ENCODE results near the gene KANSL1. TPM values are rescaled to one million over a fixed set of nuclear protein-coding genes. Genes with fewer than 3 reads are reported as not detected.

The KANSL1 gene
- total RNA-seq, 1 experiment from 2014 or later, result 67.1 TPM

DNA sequence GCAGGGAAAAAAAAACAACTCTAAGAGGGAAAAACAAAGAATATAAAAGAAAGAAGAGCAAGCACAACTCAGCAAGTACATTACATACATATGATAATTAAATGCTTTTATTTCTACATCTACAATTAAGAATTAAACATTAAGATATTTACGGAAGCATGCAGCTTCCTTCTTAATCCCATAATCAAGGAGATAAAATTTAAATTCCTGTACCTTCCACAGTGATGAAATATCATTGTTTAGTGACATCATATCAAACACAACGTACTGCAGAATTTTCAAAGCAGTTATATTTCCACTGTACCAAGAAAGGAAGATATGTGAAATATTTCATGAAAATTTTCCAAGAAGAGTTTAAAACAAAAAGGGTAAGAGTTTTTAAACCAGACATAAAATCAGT, 26.0 kb downstream of the KANSL1 start:
- Mint-ChIP-seq H3K27ac (ENCODE audit: low read depth, unreplicated experiment) (no peak overlapping the region), H3K27me3 (ENCODE audit: insufficient read depth, unreplicated experiment) (no peaks in the 10 kb centered on the region), H3K4me1 (ENCODE audit: insufficient read depth, unreplicated experiment) (peaks cover 44% of the 10 kb centered on the region), H3K9me3 (ENCODE audit: unreplicated experiment) (peaks cover 9% of the 10 kb centered on the region), H3K36me3 (ENCODE audit: insufficient read depth, unreplicated experiment) (peaks cover 57% of the 10 kb centered on the region), H3K4me3 (ENCODE audit: unreplicated experiment) (no peak overlapping the region)
- TF ChIP-seq, protein P1, sequence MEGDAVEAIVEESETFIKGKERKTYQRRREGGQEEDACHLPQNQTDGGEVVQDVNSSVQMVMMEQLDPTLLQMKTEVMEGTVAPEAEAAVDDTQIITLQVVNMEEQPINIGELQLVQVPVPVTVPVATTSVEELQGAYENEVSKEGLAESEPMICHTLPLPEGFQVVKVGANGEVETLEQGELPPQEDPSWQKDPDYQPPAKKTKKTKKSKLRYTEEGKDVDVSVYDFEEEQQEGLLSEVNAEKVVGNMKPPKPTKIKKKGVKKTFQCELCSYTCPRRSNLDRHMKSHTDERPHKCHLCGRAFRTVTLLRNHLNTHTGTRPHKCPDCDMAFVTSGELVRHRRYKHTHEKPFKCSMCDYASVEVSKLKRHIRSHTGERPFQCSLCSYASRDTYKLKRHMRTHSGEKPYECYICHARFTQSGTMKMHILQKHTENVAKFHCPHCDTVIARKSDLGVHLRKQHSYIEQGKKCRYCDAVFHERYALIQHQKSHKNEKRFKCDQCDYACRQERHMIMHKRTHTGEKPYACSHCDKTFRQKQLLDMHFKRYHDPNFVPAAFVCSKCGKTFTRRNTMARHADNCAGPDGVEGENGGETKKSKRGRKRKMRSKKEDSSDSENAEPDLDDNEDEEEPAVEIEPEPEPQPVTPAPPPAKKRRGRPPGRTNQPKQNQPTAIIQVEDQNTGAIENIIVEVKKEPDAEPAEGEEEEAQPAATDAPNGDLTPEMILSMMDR (IDR thresholded peaks at IDR 0.05; ENCODE audit: unreplicated experiment), result no peak
- ChIA-PET CTCF (no interaction called here), POLR2A (interaction anchor here (0.7 to 1.7 kb wide), 4 partner anchors 8 to 25 kb away, joined by 3 to 7 read pairs (median 4); partner anchors contain the start of gene KANSL1)
- no TSS peak for BruUV-seq (replicated peaks)
- intact Hi-C loops (cut with micrococcal nuclease), result no loop called here
- DNase-seq (ENCODE audit: unreplicated experiment), result no peak

DNA sequence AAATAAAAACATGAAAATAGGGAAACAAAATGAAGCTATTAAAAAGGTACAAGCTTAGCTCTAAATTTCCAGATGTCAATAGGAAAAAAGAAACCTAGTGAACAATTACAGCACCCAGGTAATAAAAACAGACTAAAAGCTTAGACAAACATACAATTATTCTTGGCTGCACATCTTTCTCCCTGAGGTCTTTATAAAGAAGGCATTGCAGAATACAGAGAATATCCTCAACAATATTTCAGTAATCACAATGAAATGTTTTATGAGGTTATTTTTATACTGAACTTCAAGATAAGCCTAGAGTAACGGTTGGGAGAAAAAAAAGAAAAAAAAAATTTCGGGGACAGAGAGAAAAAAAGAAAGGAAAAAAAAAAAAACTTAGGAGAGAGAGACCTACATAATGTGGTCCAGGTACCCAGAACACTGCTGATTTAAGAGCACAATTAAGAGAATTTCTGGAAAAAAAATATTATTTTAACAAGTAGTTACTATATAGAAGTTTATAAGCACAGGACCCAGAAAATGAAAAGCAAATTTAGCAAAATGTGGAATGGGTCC, 26.5 kb downstream of the KANSL1 start:
- ChIA-PET CTCF (interaction anchor here (0.6 kb wide), 1 partner anchor 30 kb away, joined by 3 read pairs; no protein-coding TSS in a partner anchor), POLR2A (interaction anchor here (0.6 to 1.7 kb wide), 7 partner anchors 10 to 228 kb away, joined by 3 to 7 read pairs (median 4); partner anchors contain the start of gene KANSL1)
- Mint-ChIP-seq H3K9me3 (ENCODE audit: unreplicated experiment) (peaks cover 11% of the 10 kb centered on the region), H3K4me1 (ENCODE audit: insufficient read depth, unreplicated experiment) (peaks cover 46% of the 10 kb centered on the region), H3K36me3 (ENCODE audit: insufficient read depth, unreplicated experiment) (peaks cover 55% of the 10 kb centered on the region), H3K4me3 (ENCODE audit: unreplicated experiment) (no peak overlapping the region), H3K27me3 (ENCODE audit: insufficient read depth, unreplicated experiment) (no peaks in the 10 kb centered on the region), H3K27ac (ENCODE audit: low read depth, unreplicated experiment) (no peak overlapping the region)
- TF ChIP-seq, protein P1 (IDR thresholded peaks at IDR 0.05; ENCODE audit: unreplicated experiment), result no peak
- no peak for DNase-seq (ENCODE audit: unreplicated experiment)
- no TSS peak for BruUV-seq (replicated peaks)
- intact Hi-C loops (cut with micrococcal nuclease), result no loop called here

DNA sequence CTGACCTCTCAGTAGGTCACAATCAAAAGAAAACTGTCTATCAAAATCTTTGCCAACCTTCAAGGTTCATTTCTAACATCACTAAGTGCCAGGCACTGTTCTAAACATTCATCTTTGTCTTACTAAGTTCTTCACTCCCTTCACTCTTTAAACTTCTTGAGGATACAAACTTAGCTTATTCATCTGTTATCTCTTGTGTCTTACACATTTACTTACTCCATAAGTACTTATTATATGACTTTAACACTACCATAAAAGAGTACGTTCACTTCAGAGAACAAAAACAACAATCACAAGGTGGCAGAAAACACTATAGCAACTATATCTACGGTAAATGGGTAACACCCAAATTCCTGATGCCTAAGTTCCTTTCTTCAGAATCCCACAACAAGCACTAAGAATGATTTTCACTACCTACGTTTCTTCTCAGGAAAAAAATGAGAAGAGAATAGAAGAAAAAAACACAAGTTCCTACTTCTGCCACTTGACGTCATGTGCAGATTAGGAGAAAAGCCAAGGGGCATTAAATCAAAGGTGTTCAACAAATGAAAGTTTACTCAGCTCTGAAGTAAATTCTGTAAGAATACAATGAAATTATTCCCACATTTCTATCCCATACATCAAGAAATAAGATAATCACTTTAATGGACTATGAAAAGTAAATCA, 29.2 kb downstream of the KANSL1 start:
- CTCF ChIA-PET, result interaction anchor here (0.6 to 0.9 kb wide), 2 partner anchors 21 to 95 kb away, joined by 3 read pairs; no protein-coding TSS in a partner anchor
- peak overlapping the region; percentile 4 for H3K27ac Mint-ChIP-seq (ENCODE audit: low read depth, unreplicated experiment)
- no peak for DNase-seq (ENCODE audit: unreplicated experiment)
- peaks cover 11% of the 10 kb centered on the region for H3K9me3 Mint-ChIP-seq (ENCODE audit: unreplicated experiment)
- H3K27me3 Mint-ChIP-seq (ENCODE audit: insufficient read depth, unreplicated experiment), result no peaks in the 10 kb centered on the region
- POLR2A ChIA-PET, result interaction anchor here (0.9 to 2.0 kb wide), 4 partner anchors 9 to 70 kb away, joined by 3 to 4 read pairs (median 3); no protein-coding TSS in a partner anchor
- intact Hi-C loops (cut with micrococcal nuclease), result no loop called here
- BruUV-seq (replicated peaks), result no TSS peak
- no peak overlapping the region for H3K4me3 Mint-ChIP-seq (ENCODE audit: unreplicated experiment)
- peaks cover 52% of the 10 kb centered on the region for H3K4me1 Mint-ChIP-seq (ENCODE audit: insufficient read depth, unreplicated experiment)
- TF ChIP-seq, protein P1 (IDR thresholded peaks at IDR 0.05; ENCODE audit: unreplicated experiment), result no peak
- H3K36me3 Mint-ChIP-seq (ENCODE audit: insufficient read depth, unreplicated experiment), result peaks cover 36% of the 10 kb centered on the region

DNA sequence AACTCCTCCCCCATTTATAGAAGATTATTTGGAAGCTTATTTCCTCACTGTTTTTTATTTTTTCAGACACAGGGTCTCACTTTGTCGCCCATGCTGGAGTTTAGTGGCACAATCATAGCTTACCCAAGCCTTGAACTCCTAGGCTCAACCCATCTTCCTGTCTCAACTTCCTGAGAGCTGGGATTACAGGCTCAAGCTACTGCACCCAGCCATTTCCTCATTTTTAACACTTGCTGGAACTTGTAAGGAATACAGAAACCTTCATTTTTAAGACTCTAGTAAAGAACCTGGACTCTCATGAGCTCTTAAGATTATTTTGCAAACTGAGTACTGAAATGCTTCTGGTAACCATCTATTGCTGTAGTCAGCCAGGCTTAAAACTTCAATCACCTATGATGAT, 29.9 kb downstream of the KANSL1 start:
- TF ChIP-seq, protein P1 (IDR thresholded peaks at IDR 0.05; ENCODE audit: unreplicated experiment), result no peak
- Mint-ChIP-seq H3K4me1 (ENCODE audit: insufficient read depth, unreplicated experiment) (peaks cover 58% of the 10 kb centered on the region), H3K36me3 (ENCODE audit: insufficient read depth, unreplicated experiment) (peaks cover 29% of the 10 kb centered on the region), H3K27ac (ENCODE audit: low read depth, unreplicated experiment) (peak overlapping the region; percentile 4), H3K27me3 (ENCODE audit: insufficient read depth, unreplicated experiment) (no peaks in the 10 kb centered on the region), H3K4me3 (ENCODE audit: unreplicated experiment) (no peak overlapping the region), H3K9me3 (ENCODE audit: unreplicated experiment) (peaks cover 11% of the 10 kb centered on the region)
- CTCF ChIA-PET, result interaction anchor here (0.6 to 1.2 kb wide), 2 partner anchors 30 to 94 kb away, joined by 3 to 4 read pairs; partner anchors contain the start of gene KANSL1
- BruUV-seq (replicated peaks), result no TSS peak
- intact Hi-C loops (cut with micrococcal nuclease), result no loop called here
- no peak for DNase-seq (ENCODE audit: unreplicated experiment)
- POLR2A ChIA-PET, result interaction anchor here (0.8 to 2.0 kb wide), 7 partner anchors 8 to 63 kb away, joined by 3 to 5 read pairs (median 4); no protein-coding TSS in a partner anchor
